Measurements from ENCODE around the gene CFAP161. TPM values are rescaled to one million over a fixed set of nuclear protein-coding genes. Genes with fewer than 3 reads are reported as not detected.

The CFAP161 gene
- total RNA-seq, 1 experiment from 2014 or later: 2.7 TPM

GRCh38 chr15:81178365-81178764 is 44.3 kb downstream of the CFAP161 start:
- Histone ChIP-seq H3K36me3 (ENCODE audit: control insufficient read depth, insufficient read depth, low read length) (no peaks in the 10 kb centered on the region), H3K27me3 (ENCODE audit: control insufficient read depth, insufficient read depth, low read length) (peaks cover 3% of the 10 kb centered on the region; the same call in 1 of the 2 replicates), H3K9me3 (ENCODE audit: control insufficient read depth, insufficient read depth, low read depth, low read length) (no peaks in the 10 kb centered on the region), H3K4me1 (ENCODE audit: control insufficient read depth, insufficient read depth, low read length) (no peaks in the 10 kb centered on the region), H3K27ac (ENCODE audit: low read length) (no peak overlapping the region), H3K4me3 (ENCODE audit: low read depth in 2 of 2, low read length in 2 of 2) (no peak overlapping the region)
- in situ Hi-C loops (cut with HindIII; ENCODE audit: low pct_unique_long_range_greater_than_20kb, low sequenced_read_pairs) (no loop called here), intact Hi-C loops (cut with micrococcal nuclease; ENCODE audit: unreplicated experiment) (no loop called here)
- ChIA-PET POLR2A (no interaction called here), CTCF (no interaction called here)
- ATAC-seq (no peak), DNase-seq (ENCODE audit: low read depth, low spot score) (no peak)
- TF ChIP-seq REST (IDR thresholded peaks at IDR 0.05; ENCODE audit: insufficient read depth in 1 of 2, low read depth in 2 of 2, low read length in 1 of 2): no peak
- no peak for TF ChIP-seq CTCF (IDR thresholded peaks at IDR 0.05)
- no peak for TF ChIP-seq TCF7L2 (IDR thresholded peaks at IDR 0.05; ENCODE audit: low read depth, low read length)
- TF ChIP-seq POLR2AphosphoS5 (IDR thresholded peaks at IDR 0.05; ENCODE audit: low read depth, low read length): no peak
- TF ChIP-seq SIN3A (IDR thresholded peaks at IDR 0.05; ENCODE audit: borderline replicate concordance, insufficient read depth, low read depth, low read length): no peak
- no TSS peak for BruUV-seq (replicated peaks)

GRCh38 chr15:81181220-81181619 is 47.1 kb downstream of the CFAP161 start:
- DNase-seq (ENCODE audit: low read depth, low spot score): no peak
- CTCF ChIA-PET: no interaction called here
- Histone ChIP-seq H3K9me3 (ENCODE audit: control insufficient read depth, insufficient read depth, low read depth, low read length) (no peaks in the 10 kb centered on the region), H3K27me3 (ENCODE audit: control insufficient read depth, insufficient read depth, low read length) (peaks cover 3% of the 10 kb centered on the region), H3K4me3 (ENCODE audit: low read depth in 2 of 2, low read length in 2 of 2) (no peak overlapping the region), H3K27ac (ENCODE audit: low read length) (no peak overlapping the region), H3K36me3 (ENCODE audit: control insufficient read depth, insufficient read depth, low read length) (no peaks in the 10 kb centered on the region), H3K4me1 (ENCODE audit: control insufficient read depth, insufficient read depth, low read length) (no peaks in the 10 kb centered on the region)
- in situ Hi-C loops (cut with HindIII; ENCODE audit: low pct_unique_long_range_greater_than_20kb, low sequenced_read_pairs) (no loop called here), intact Hi-C loops (cut with micrococcal nuclease; ENCODE audit: unreplicated experiment) (no loop called here)
- no peak for TF ChIP-seq SIN3A (IDR thresholded peaks at IDR 0.05; ENCODE audit: borderline replicate concordance, insufficient read depth, low read depth, low read length)
- no peak for TF ChIP-seq POLR2AphosphoS5 (IDR thresholded peaks at IDR 0.05; ENCODE audit: low read depth, low read length)
- TF ChIP-seq REST (IDR thresholded peaks at IDR 0.05; ENCODE audit: insufficient read depth in 1 of 2, low read depth in 2 of 2, low read length in 1 of 2): no peak
- no peak for TF ChIP-seq TCF7L2 (IDR thresholded peaks at IDR 0.05; ENCODE audit: low read depth, low read length)
- TF ChIP-seq CTCF (IDR thresholded peaks at IDR 0.05): no peak
- POLR2A ChIA-PET: no interaction called here
- ATAC-seq: no peak
- BruUV-seq (replicated peaks): no TSS peak
